Endothelial cell of umbilical vein (primary cell): ENCODE results near the gene ITGB2. TPM values are rescaled to one million over a fixed set of nuclear protein-coding genes. Genes with fewer than 3 reads are reported as not detected.

Source experiments
- BruUV-seq: library from RNA; stranded (reverse); fragments of 400-500 nt; replicated peaks from 2 replicates; lab custom pipeline; 2021; lab: Mats Ljungman, UMichigan
- CTCF ChIA-PET: fragments of 300-600, 350-600 bp; sonication (Branson Sonifier 250); formaldehyde crosslinking; loops from one replicate; lab custom pipeline; 2021; ENCODE audit warnings: antibody characterized with exemption, inconsistent platforms; lab: Charles Lee
- POLR2A ChIA-PET: fragments of 300-600, 350-600 bp; sonication (Branson Sonifier 250); formaldehyde crosslinking; loops from one replicate; lab custom pipeline; 2021; ENCODE audit warnings: antibody characterized with exemption, inconsistent platforms; lab: Charles Lee
- DNase-seq: peaks from one replicate; pipeline ENCODE4 v3.0.0-alpha.2; 2011; ENCODE audit warnings: low read depth, low spot score
- FAIRE-seq: peaks from 2 replicates; lab custom pipeline; 2011; peaks lifted over from hg19 to GRCh38; lab: Jason Lieb, UNC
- H2AFZ ChIP-seq: 2 replicates; pipeline ENCODE4 v1.6.0; 2012; ENCODE audit warnings: low read depth, low read length, control low read depth, inconsistent platforms
- H3K27ac ChIP-seq: 2 replicates; pipeline ENCODE4 v1.5.1; 2011; ENCODE audit warnings: low read depth, mild to moderate bottlenecking, control low read depth, low read length, moderate library complexity; ENCODE audit not compliant: insufficient read depth
- H3K27me3 ChIP-seq, 2 experiments: 2 replicates each; pipeline versions ENCODE4 v1.6.0 to v1.6.1; 2011; ENCODE audit warnings: low read length in 2 of 2, mixed read lengths in 1 of 2; ENCODE audit not compliant: control insufficient read depth in 2 of 2, insufficient read depth in 2 of 2
- H3K36me3 ChIP-seq, 2 experiments: 2 replicates in 1 of 2; 3 replicates in 1 of 2; pipeline ENCODE4 v1.5.1; 2011; ENCODE audit warnings: low read length in 2 of 2, mild to moderate bottlenecking in 1 of 2, moderate library complexity in 1 of 2; ENCODE audit not compliant: control insufficient read depth in 2 of 2, insufficient read depth in 2 of 2; ENCODE audit errors: extremely low read depth in 1 of 2
- H3K4me1 ChIP-seq: 3 replicates; pipeline ENCODE4 v1.5.1; 2011; ENCODE audit warnings: mild to moderate bottlenecking, low read length; ENCODE audit not compliant: control insufficient read depth, insufficient read depth; ENCODE audit errors: extremely low read depth
- H3K4me2 ChIP-seq: 2 replicates; pipeline ENCODE4 v1.6.1; 2011; ENCODE audit warnings: low read length, control low read depth, mixed read lengths; ENCODE audit not compliant: insufficient read depth
- H3K4me3 ChIP-seq, 3 experiments: fragments of 200-600 bp in 1 of 3; sonication (generic), shearing (Covaris generic) in 1 of 3; replicated peaks in 1 of 3; 2 replicates each; pipeline ENCODE4 v1.5.1; 2011 to 2016; ENCODE audit warnings: control low read depth in 3 of 3, low read length in 3 of 3, mild to moderate bottlenecking in 2 of 3, inconsistent platforms in 1 of 3, low read depth in 1 of 3, moderate library complexity in 1 of 3; ENCODE audit not compliant: insufficient read depth in 1 of 3
- H3K79me2 ChIP-seq: 2 replicates; pipeline ENCODE4 v1.6.0; 2012; ENCODE audit warnings: low read length, inconsistent platforms; ENCODE audit not compliant: control insufficient read depth, insufficient read depth
- H3K9ac ChIP-seq: replicated peaks from 2 replicates; pipeline ENCODE3; 2011; ENCODE audit warnings: low read length, control low read depth; ENCODE audit not compliant: insufficient read depth; ENCODE audit errors: extremely low read depth
- H3K9me1 ChIP-seq: replicated peaks from 3 replicates; pipeline ENCODE4 v1.6.0; 2011; ENCODE audit warnings: mild to moderate bottlenecking, low read length; ENCODE audit not compliant: control insufficient read depth, insufficient read depth; ENCODE audit errors: extremely low read depth
- H3K9me3 ChIP-seq: replicated peaks from 2 replicates; pipeline ENCODE4 v1.5.1; 2012; ENCODE audit warnings: low read length, inconsistent platforms; ENCODE audit not compliant: control insufficient read depth, insufficient read depth
- H4K20me1 ChIP-seq: replicated peaks from 2 replicates; pipeline ENCODE3; 2011; ENCODE audit warnings: mild to moderate bottlenecking, low read length; ENCODE audit not compliant: control insufficient read depth, insufficient read depth; ENCODE audit errors: extremely low read depth
- EZH2 ChIP-seq: IDR thresholded peaks from 2 replicates; pipeline ENCODE4 v1.6.1; 2012; ENCODE audit warnings: borderline replicate concordance, low read depth, mild to moderate bottlenecking, moderate library complexity, low read length, inconsistent platforms; ENCODE audit not compliant: severe bottlenecking
- FOS ChIP-seq: IDR thresholded peaks from 2 replicates; pipeline ENCODE4 v1.6.1; 2011; ENCODE audit warnings: mild to moderate bottlenecking, low read length, moderate library complexity, borderline replicate concordance; ENCODE audit not compliant: insufficient read depth
- GATA2 ChIP-seq: IDR thresholded peaks from 2 replicates; pipeline ENCODE4 v1.7.0; 2011; ENCODE audit warnings: low read depth, mild to moderate bottlenecking, moderate library complexity, mixed read lengths, low read length; ENCODE audit not compliant: insufficient read length, insufficient read depth
- MYC ChIP-seq: IDR thresholded peaks from one replicate; pipeline ENCODE4 v1.6.1; 2011; ENCODE audit warnings: mild to moderate bottlenecking, low read depth, low read length
- POLR2A ChIP-seq: IDR thresholded peaks from 2 replicates; pipeline ENCODE4 v1.6.1; 2012; ENCODE audit warnings: low read depth, mild to moderate bottlenecking, control low read depth, low read length
- POLR2AphosphoS5 ChIP-seq: IDR thresholded peaks from 2 replicates; pipeline ENCODE4 v1.6.1; 2012; ENCODE audit warnings: low read depth, mild to moderate bottlenecking, control low read depth, low read length, moderate library complexity; ENCODE audit not compliant: insufficient read depth
- dilution Hi-C: fragments of 300-500 bp; cut with MboI; formaldehyde crosslinking; loops from one replicate; pipeline ENCODE4 v1.15.0; 2019; ENCODE audit warnings: low sequenced_read_pairs; ENCODE audit not compliant: extremely low pct_ligation_motif_present
- intact Hi-C: fragments of 100-400 bp; cut with micrococcal nuclease; formaldehyde crosslinking; loops from one replicate; pipeline ENCODE4 v1.10.0; 2022
- polyA plus RNA-seq, 4 experiments: library from polyadenylated mRNA; depleted of rRNA in 3 of 4; stranded (reverse) in 3 of 4; unstranded in 1 of 4; fragments of >200 nt; gene quantifications; 2 replicates each; pipeline versions ENCODE4 v1.2.1 to v1.2.3, GENCODE V29; 2011 to 2012; ENCODE audit warnings: missing spikeins in 1 of 4
- total RNA-seq: library from RNA; stranded (reverse); gene quantifications from 2 replicates; pipeline ENCODE4 v1.2.3, GENCODE V29; 2021
- TF ChIP-seq, protein P1 (sequence below): IDR thresholded peaks from 2 replicates; pipeline ENCODE4 v1.6.1; 2011; ENCODE audit not compliant: insufficient read depth, insufficient read length

ITGB2 gene
- total and polyA plus RNA-seq, 2 donors (not counting 3 experiments of a cell fraction or from before 2014, with no cell fraction given), result 0.39 to 0.91 TPM

DNA sequence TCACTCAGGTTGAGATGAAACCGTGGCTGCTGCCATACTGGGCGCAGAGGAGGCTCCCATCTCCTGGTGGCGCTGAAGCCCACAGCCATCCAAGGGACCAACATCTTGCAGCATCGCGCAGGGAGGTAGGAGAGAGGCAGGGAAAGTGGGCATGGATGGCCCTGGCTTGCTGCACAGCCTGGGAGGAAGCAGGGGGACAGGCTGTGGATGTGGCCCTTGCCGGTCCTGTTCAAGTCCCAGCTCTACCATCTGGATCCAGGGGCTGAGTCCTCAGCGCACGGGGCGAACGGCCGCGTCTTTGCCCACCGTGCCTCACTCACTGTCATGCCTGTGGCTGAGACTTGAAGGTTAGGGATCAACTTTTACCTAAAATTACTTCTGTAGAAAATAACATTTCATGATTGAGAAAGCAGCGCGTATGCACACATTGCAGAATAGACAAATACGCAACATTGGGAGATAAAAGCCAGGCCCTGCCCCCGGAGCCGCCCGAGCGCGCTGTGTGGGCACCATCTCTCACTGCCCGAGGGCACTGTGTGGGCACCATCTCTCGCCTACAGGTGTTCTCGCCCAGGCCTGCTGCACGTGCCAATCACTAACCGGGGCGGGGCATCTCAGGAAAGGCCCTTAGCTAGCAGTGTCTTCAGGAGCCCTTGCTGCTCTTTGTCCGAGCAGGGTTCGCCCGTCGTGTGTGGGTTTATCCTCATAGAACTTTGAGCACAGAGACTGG is 30.7 kb upstream of the ITGB2 start:
- CTCF ChIA-PET, result interaction anchor here (1.3 to 11.8 kb wide), 7 partner anchors 11 to 189 kb away, joined by 3 to 330 read pairs (median 16); no protein-coding TSS in a partner anchor
- TF ChIP-seq EZH2, result no peak
- H3K4me3 ChIP-seq, result no peak overlapping the region
- dilution Hi-C loops (no loop called here), intact Hi-C loops (no loop called here)
- DNase-seq (no peak), FAIRE-seq (no peak)
- no peaks in the 10 kb centered on the region for H3K27me3 ChIP-seq
- H2AFZ ChIP-seq, result no peak overlapping the region
- no TSS peak for BruUV-seq
- no peak overlapping the region for H3K9ac ChIP-seq
- H3K4me2 ChIP-seq, result no peak overlapping the region
- no peaks in the 10 kb centered on the region for H3K9me1 ChIP-seq
- H3K36me3 ChIP-seq, result peaks cover 6 to 10% of the 10 kb centered on the region in 2 experiments
- POLR2A ChIA-PET, result no interaction called here
- no peak overlapping the region for H3K27ac ChIP-seq
- H4K20me1 ChIP-seq, result no peaks in the 10 kb centered on the region
- H3K79me2 ChIP-seq, result peaks cover 66% of the 10 kb centered on the region
- H3K4me1 ChIP-seq, result peaks cover 5% of the 10 kb centered on the region
- H3K9me3 ChIP-seq, result no peaks in the 10 kb centered on the region

DNA sequence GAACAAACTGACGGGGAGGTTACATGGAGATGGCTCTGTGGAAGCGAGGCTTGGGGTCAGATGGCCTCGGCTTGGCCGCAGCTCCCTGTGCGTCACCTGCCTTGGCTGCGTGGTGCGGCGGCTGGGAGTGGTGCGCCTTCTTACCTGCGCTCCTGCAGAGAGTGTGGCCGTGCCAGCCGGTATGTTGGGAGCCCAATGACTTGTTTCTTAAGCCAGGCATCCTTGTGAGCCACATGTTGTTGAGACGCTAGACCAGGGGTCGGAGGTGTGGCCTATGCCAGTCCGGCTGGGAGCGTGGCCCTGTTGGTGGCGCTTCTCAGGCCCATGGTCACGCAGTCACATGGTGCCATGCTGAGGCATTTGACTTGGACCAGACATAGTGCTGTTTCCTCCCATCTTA is 29.7 kb upstream of the ITGB2 start:
- dilution Hi-C loops (no loop called here), intact Hi-C loops (no loop called here)
- BruUV-seq, result no TSS peak
- no peak for FAIRE-seq
- H3K4me2 ChIP-seq, result no peak overlapping the region
- no peak overlapping the region for H3K4me3 ChIP-seq
- CTCF ChIA-PET, result interaction anchor here (0.6 to 11.8 kb wide), 28 partner anchors 8 to 359 kb away, joined by 3 to 330 read pairs (median 5); partner anchors contain the start of genes PTTG1IP and SLX9
- DNase-seq, result no peak
- TF ChIP-seq FOS (no peak), POLR2AphosphoS5 (no peak), EZH2 (no peak), GATA2 (no peak), POLR2A (no peak), MYC (no peak)
- TF ChIP-seq, protein P1, sequence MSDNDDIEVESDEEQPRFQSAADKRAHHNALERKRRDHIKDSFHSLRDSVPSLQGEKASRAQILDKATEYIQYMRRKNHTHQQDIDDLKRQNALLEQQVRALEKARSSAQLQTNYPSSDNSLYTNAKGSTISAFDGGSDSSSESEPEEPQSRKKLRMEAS, result no peak
- POLR2A ChIA-PET, result interaction anchor here (1.0 kb wide), 1 partner anchor 178 kb away, joined by 6 read pairs; no protein-coding TSS in a partner anchor
- no peaks in the 10 kb centered on the region for H4K20me1 ChIP-seq
- H3K9me1 ChIP-seq, result no peaks in the 10 kb centered on the region
- H3K27me3 ChIP-seq, result no peaks in the 10 kb centered on the region
- no peak overlapping the region for H3K27ac ChIP-seq
- H3K9ac ChIP-seq, result no peak overlapping the region
- H3K4me1 ChIP-seq, result peaks cover 3% of the 10 kb centered on the region
- H3K9me3 ChIP-seq, result no peaks in the 10 kb centered on the region
- H3K36me3 ChIP-seq, result peaks cover 4 to 12% of the 10 kb centered on the region in 2 experiments
- H3K79me2 ChIP-seq, result peaks cover 65% of the 10 kb centered on the region
- H2AFZ ChIP-seq, result no peak overlapping the region
